ENCODE results near the gene AGFG2. TPM values are rescaled to one million over a fixed set of nuclear protein-coding genes. Genes with fewer than 3 reads are reported as not detected.
A peak's percentile ranks its signal among the peaks of the same experiment; 100 is the strongest.

AGFG2 gene
- total RNA-seq = 30.0 TPM

DNA sequence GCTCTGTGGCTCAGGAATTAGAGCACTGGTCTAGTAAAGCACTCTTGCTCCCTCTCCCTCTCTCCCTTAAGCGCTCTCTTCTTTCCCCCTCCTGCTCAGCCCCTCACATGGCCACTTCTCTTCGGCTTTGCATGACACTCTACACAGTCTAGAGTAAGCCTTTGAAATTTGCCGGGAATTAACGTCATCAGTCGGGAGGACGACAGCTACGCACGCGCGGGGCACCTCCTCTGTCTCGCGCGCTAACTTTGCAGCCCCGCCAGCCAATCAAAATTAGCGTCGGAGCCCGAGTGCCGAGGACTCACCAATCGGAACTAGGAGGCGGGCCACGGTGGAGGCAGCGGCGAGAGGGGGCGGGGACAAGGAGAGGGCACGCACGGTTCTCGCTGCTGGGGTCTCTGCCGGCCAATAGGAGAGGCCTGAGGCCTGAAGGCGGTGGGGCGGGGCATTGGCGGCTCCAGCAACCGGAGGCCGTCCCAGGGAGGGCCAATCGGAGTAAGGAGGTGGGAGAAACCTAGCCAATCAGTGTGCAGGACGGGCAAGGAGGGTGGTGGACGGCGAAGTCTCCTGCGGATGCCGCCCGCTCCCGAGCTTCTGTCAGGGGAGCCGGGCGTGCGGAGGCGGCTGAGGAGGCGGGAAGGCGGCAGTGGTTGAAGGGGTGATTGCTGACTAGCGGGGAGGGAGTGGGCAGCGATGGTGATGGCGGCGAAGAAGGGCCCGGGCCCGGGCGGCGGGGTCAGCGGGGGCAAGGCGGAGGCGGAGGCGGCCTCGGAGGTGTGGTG, at the start of gene AGFG2:
Gene AGFG2 (plus strand): TSS at position 550 of the 782 bp plus-strand sequence. CDS start 144 bp downstream, at position 694.
- Histone ChIP-seq H3K27ac (peak within 1 kb of the TSS; percentile 71 to 79), H3K4me3 (peak within 1 kb of the TSS; percentile 97 to 98), H3K4me1 (peaks cover 1 to 20% of the 10 kb centered on the region in 2 donors), H3K27me3 (no peaks in the 10 kb centered on the region), H3K9me3 (no peaks in the 10 kb centered on the region), H3K36me3 (no peaks in the 10 kb centered on the region)
- peak; percentile 100 for DNase-seq (ENCODE audit: low spot score in 2 of 2)
- TF ChIP-seq CTCF (IDR thresholded peaks at IDR 0.05) = no peak
- intact Hi-C loops (cut with DNase I) = loop anchor here (1.0 to 2.0 kb wide), 4 partner anchors 20 to 74 kb away; partner anchors contain the start of genes FBXO24, LRCH4, MOSPD3 and TSC22D4

- Histone ChIP-seq H3K27me3 (no peaks in the 10 kb centered on the region), H3K27ac (no peak overlapping the region), H3K9me3 (no peaks in the 10 kb centered on the region), H3K4me3 (no peak overlapping the region), H3K4me1 (no peaks in the 10 kb centered on the region), H3K36me3 (no peaks in the 10 kb centered on the region)
- intact Hi-C loops (cut with DNase I) = no loop called here
- no peak for TF ChIP-seq CTCF (IDR thresholded peaks at IDR 0.05)
- DNase-seq (ENCODE audit: low spot score in 2 of 2) = no peak
Measured at GRCh38 chr7:100489824-100490223, 49.2 kb upstream of the AGFG2 start.

- no peak overlapping the region for H3K27ac ChIP-seq
- H3K4me1 ChIP-seq = no peaks in the 10 kb centered on the region
- H3K36me3 ChIP-seq = no peaks in the 10 kb centered on the region
- no peak overlapping the region for H3K4me3 ChIP-seq
- DNase-seq (ENCODE audit: low spot score in 2 of 2) = no peak
- H3K9me3 ChIP-seq = no peaks in the 10 kb centered on the region
- intact Hi-C loops (cut with DNase I) = no loop called here
- H3K27me3 ChIP-seq = no peaks in the 10 kb centered on the region
- TF ChIP-seq CTCF (IDR thresholded peaks at IDR 0.05) = no peak
Measured at GRCh38 chr7:100490483-100491191, 48.4 kb upstream of the AGFG2 start.

DNA sequence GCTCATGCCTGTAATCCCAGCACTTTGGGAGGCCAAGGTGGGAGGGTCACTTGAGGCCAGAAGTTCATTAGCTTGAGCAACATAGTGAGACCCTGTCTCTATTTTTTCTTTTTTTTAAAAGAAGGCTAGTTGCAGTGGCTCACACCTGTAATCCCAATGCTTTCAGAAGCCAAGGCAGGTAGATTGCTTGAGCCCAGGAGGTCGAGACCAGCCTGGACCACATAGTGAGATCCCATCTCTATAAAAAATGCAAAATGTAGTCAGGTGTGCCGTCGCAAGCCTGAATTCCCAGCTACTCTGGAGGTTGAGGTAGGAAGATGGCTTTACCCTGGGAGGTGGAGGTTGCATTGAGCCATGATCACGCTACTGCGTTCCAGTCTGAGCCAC, 47.8 kb upstream of the AGFG2 start:
- no peak for TF ChIP-seq CTCF (IDR thresholded peaks at IDR 0.05)
- Histone ChIP-seq H3K27ac (no peak overlapping the region), H3K4me1 (no peaks in the 10 kb centered on the region), H3K9me3 (no peaks in the 10 kb centered on the region), H3K4me3 (no peak overlapping the region), H3K36me3 (no peaks in the 10 kb centered on the region), H3K27me3 (no peaks in the 10 kb centered on the region)
- intact Hi-C loops (cut with DNase I) = no loop called here
- DNase-seq (ENCODE audit: low spot score in 2 of 2) = no peak

- H3K27me3 ChIP-seq = no peaks in the 10 kb centered on the region
- no peaks in the 10 kb centered on the region for H3K36me3 ChIP-seq
- peak overlapping the region; percentile 34 to 54 for H3K4me3 ChIP-seq
- no peak for DNase-seq (ENCODE audit: low spot score in 2 of 2)
- H3K4me1 ChIP-seq = no peaks in the 10 kb centered on the region
- no peak overlapping the region for H3K27ac ChIP-seq
- no peaks in the 10 kb centered on the region for H3K9me3 ChIP-seq
- intact Hi-C loops (cut with DNase I) = no loop called here
- no peak for TF ChIP-seq CTCF (IDR thresholded peaks at IDR 0.05)
Measured at GRCh38 chr7:100492738-100493475, 46.1 kb upstream of the AGFG2 start.

Measured in ascending aorta (tissue), 2 donors.